Esophagus (tissue), 2 donors: Measurements from ENCODE around the gene DOK5. TPM values are rescaled to one million over a fixed set of nuclear protein-coding genes. Genes with fewer than 3 reads are reported as not detected.

Experiments used
- H3K27ac ChIP-seq, 2 donors: one replicate each; pipeline ENCODE4 v1.5.1; 2013; ENCODE audit warnings: low read depth in 2 of 2, mild to moderate bottlenecking in 2 of 2, inconsistent platforms in 1 of 2, low read length in 1 of 2, moderate library complexity in 1 of 2
- H3K27me3 ChIP-seq, 2 donors: one replicate each; pipeline ENCODE4 v1.6.1; 2013; ENCODE audit warnings: low read length in 2 of 2, control low read depth in 1 of 2, mild to moderate bottlenecking in 1 of 2; ENCODE audit not compliant: insufficient read depth in 2 of 2, control insufficient read depth in 1 of 2
- H3K36me3 ChIP-seq, 2 donors: one replicate each; pipeline ENCODE4 v1.6.1; 2013; ENCODE audit warnings: low read length in 1 of 2; ENCODE audit not compliant: control insufficient read depth in 2 of 2, insufficient read depth in 2 of 2
- H3K4me1 ChIP-seq, 2 donors: one replicate each; pipeline ENCODE4 v1.6.1; 2013; ENCODE audit warnings: low read length in 1 of 2; ENCODE audit not compliant: control insufficient read depth in 2 of 2, insufficient read depth in 2 of 2
- H3K4me3 ChIP-seq, 2 donors: one replicate each; pipeline ENCODE4 v1.5.1; 2013; ENCODE audit warnings: low read length in 2 of 2, mild to moderate bottlenecking in 2 of 2, low read depth in 1 of 2, moderate library complexity in 1 of 2
- H3K9me3 ChIP-seq, 2 donors: one replicate each; pipeline ENCODE4 v1.6.1; 2013; ENCODE audit warnings: mild to moderate bottlenecking in 2 of 2, low read depth in 1 of 2, low read length in 1 of 2, moderate library complexity in 1 of 2; ENCODE audit not compliant: control insufficient read depth in 2 of 2, insufficient read depth in 1 of 2
- WGBS, 2 donors: extraction: QIAGEN DNeasy Blood & Tissue Kit; methylation state at CpG; one replicate each; pipeline ENCODE4 v1.1.7; 2013; 5-methylcytosine and 5-hydroxymethylcytosine counted together
- polyA plus RNA-seq, 2 donors: library from polyadenylated mRNA; stranded (reverse); fragments of 200-250 nt; gene quantifications; one replicate each; pipeline ENCODE4 v1.2.3, GENCODE V29; 2013
- donor health status: healthy with polysubstance abuse.
- donor health status: Bipolar disorder and iron deficiency.

The DOK5 gene
- polyA plus RNA-seq, 2 donors: 0.10 to 0.18 TPM

GRCh38 chr20:54497931-54498718 is 22.7 kb downstream of the DOK5 start:
- Histone ChIP-seq H3K4me1 (no peaks in the 10 kb centered on the region), H3K9me3 (no peaks in the 10 kb centered on the region), H3K27ac (no peak overlapping the region), H3K4me3 (no peak overlapping the region), H3K36me3 (no peaks in the 10 kb centered on the region), H3K27me3 (no peaks in the 10 kb centered on the region)
- 87 to 89% methylated on average over 4 of the region's 4 CpGs for WGBS, 2 donors

DNA sequence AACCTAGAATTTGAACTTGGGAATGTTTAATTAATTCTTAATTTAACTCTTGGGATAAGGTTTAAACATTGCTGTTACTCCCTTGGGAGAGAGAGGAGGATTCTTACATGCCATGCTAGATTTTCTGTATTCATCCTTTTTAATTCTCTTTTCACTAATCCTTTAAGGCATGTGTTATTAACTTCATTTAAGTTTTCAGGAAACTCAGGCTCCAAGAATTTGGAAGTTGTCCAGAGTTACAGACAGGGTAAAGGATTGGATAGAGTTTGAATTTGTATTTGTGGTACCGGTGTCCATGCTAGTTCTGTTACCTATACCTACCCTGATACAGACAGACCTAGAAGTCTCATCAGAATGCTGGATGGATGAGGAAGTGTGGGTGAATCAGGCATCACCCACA is 23.7 kb downstream of the DOK5 start:
- H3K4me3 ChIP-seq: no peak overlapping the region
- H3K4me1 ChIP-seq: no peaks in the 10 kb centered on the region
- 75 to 78% methylated on average over 1 of the region's 1 CpG for WGBS, 2 donors
- H3K9me3 ChIP-seq: no peaks in the 10 kb centered on the region
- H3K36me3 ChIP-seq: no peaks in the 10 kb centered on the region
- no peaks in the 10 kb centered on the region for H3K27me3 ChIP-seq
- no peak overlapping the region for H3K27ac ChIP-seq

DNA sequence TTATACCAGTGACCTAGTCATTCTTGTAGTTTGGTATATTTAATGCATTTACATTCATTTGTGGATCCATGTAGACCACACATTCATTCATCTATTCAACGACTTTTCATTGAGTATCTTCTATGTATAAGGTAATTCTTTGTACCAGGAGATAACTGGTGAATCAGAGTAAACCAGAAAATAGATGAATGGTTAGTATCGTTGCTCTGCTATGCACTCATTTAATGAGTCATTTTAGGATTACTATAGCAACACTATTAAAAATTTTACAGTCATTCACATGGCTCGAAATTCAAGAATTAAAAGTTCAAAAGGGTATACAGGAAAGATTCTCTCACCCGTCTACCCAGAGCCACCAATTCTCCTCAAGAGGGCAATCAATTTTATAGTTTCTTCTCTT is 26.8 kb downstream of the DOK5 start:
- 62 to 75% methylated on average over 4 of the region's 4 CpGs for WGBS, 2 donors
- no peak overlapping the region for H3K27ac ChIP-seq
- no peaks in the 10 kb centered on the region for H3K36me3 ChIP-seq
- no peaks in the 10 kb centered on the region for H3K27me3 ChIP-seq
- no peaks in the 10 kb centered on the region for H3K4me1 ChIP-seq
- H3K4me3 ChIP-seq: no peak overlapping the region
- H3K9me3 ChIP-seq: no peaks in the 10 kb centered on the region

DNA sequence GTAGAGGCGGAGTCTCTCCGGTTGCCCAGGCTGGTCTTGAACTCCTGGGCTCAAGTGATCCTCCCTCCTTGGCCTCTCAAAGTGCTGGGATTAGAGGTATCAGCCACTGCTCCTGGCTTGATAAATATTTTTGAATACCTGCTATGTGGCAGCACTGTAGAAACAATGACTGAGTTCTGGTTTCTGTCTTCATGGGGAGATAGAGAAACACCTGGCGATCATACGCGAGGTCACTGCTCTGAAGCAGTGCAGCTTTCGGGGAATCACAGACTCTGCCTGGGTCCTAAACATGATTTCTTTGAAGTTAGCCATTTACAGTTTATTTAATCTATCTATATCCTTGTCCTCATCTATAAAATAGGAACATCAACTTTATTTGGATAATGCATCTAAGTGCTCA is 31.2 kb downstream of the DOK5 start:
- Histone ChIP-seq H3K36me3 (no peaks in the 10 kb centered on the region), H3K4me1 (no peaks in the 10 kb centered on the region), H3K27ac (no peak overlapping the region), H3K27me3 (no peaks in the 10 kb centered on the region), H3K4me3 (no peak overlapping the region), H3K9me3 (no peaks in the 10 kb centered on the region)
- WGBS, 2 donors: 95% methylated on average over 6 of the region's 6 CpGs

DNA sequence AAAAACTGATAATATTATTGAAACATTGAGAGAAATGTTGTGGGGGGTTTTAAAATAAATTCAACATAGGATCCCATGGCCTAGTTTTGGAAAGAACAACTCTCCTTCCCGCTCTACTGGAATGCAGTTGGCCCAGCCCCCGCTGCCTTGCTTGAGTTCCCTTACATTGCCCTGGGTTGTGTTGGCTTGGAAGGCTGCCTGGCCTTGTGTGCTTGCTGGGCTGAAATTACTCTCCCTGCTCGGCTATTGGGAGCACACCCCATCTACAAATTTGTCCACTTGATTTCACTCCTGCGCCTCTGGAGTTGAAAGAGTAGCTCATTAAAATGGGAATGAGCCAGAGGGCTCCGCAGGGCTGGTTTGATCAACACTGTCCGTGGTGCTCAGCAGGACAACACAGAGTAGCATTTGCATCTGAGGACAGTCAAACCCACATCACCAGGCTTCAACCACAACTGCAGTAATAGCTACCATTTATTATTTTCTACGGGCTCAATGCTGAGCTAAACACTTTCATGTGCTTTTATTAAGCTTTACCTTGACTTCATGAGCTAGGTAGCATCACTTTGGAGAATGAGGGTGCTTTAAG is 35.2 kb downstream of the DOK5 start:
- no peak overlapping the region for H3K4me3 ChIP-seq
- no peaks in the 10 kb centered on the region for H3K9me3 ChIP-seq
- no peak overlapping the region for H3K27ac ChIP-seq
- 41 to 48% methylated on average over 7 of the region's 7 CpGs for WGBS, 2 donors
- no peaks in the 10 kb centered on the region for H3K4me1 ChIP-seq
- H3K36me3 ChIP-seq: no peaks in the 10 kb centered on the region
- no peaks in the 10 kb centered on the region for H3K27me3 ChIP-seq

DNA sequence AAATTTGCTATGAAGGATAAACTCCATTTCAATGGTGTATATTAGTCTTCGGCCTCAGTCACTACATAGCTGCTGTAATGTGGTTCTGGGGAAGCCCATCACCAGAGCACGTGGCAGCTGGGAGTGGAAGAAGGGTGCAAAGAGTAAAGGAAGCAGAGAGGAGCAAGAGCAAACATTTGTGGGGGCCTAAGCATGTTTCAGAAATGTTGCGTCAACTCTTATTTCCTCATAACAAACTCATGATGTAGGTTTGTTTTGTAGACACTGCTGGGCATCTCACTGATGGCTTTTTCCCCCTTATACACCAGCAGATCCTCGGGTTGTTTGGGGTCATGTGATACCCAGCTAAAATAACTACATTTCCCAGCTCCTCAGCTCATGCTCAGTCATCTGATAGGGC is 37.3 kb downstream of the DOK5 start:
- Histone ChIP-seq H3K4me3 (no peak overlapping the region), H3K9me3 (no peaks in the 10 kb centered on the region), H3K4me1 (no peaks in the 10 kb centered on the region), H3K36me3 (no peaks in the 10 kb centered on the region), H3K27ac (no peak overlapping the region), H3K27me3 (no peaks in the 10 kb centered on the region)
- WGBS, 2 donors: 82 to 90% methylated on average over 4 of the region's 4 CpGs

GRCh38 chr20:54514028-54514607 is 38.7 kb downstream of the DOK5 start:
- no peaks in the 10 kb centered on the region for H3K4me1 ChIP-seq
- no peaks in the 10 kb centered on the region for H3K9me3 ChIP-seq
- no peak overlapping the region for H3K4me3 ChIP-seq
- WGBS, 2 donors: 74 to 82% methylated on average over 3 of the region's 3 CpGs
- no peak overlapping the region for H3K27ac ChIP-seq
- H3K36me3 ChIP-seq: no peaks in the 10 kb centered on the region
- H3K27me3 ChIP-seq: no peaks in the 10 kb centered on the region

- Histone ChIP-seq H3K4me1 (no peaks in the 10 kb centered on the region), H3K9me3 (no peaks in the 10 kb centered on the region), H3K27ac (no peak overlapping the region), H3K4me3 (no peak overlapping the region), H3K27me3 (no peaks in the 10 kb centered on the region), H3K36me3 (no peaks in the 10 kb centered on the region)
- WGBS, 2 donors: 69 to 73% methylated on average over 6 of the region's 6 CpGs
These were observed 40.6 kb downstream of the DOK5 start for GRCh38 chr20:54515793-54516628.

DNA sequence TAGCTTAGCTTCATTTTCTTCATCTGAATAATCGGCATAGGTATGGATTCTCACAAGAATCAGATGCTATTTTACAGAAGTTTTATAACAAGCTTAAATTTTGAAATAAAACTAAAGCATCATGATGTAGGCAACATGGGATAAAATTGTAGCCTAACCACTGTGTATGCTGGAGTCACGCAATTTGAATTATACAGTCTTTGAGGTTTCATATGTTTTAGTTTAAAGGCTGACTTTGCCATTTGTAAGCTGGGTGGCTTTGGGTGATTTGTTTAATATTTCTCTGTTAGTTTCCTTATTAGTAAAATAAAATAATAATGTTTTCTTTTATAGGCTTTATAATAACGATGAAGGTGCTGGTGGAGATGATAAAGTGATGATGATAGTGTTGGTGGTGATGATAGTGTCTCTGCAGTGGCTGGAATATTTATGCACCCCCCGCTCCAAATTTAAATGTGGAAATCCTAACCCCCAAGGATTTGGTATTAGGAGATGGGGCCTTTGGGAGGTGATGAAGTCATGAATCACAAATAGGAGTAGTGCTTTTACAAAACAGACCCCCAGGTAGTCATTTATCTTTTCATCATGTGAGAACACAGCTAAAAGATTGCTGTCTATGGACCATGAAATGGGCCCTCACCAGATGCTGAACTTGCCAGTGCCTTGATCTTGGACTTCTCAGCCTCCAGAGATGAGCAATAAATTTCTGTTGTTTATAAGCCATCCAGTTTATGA is 42.0 kb downstream of the DOK5 start:
- Histone ChIP-seq H3K27ac (no peak overlapping the region), H3K9me3 (no peaks in the 10 kb centered on the region), H3K4me1 (no peaks in the 10 kb centered on the region), H3K27me3 (no peaks in the 10 kb centered on the region), H3K36me3 (no peaks in the 10 kb centered on the region), H3K4me3 (no peak overlapping the region)
- WGBS, 2 donors: 88% methylated on average over 4 of the region's 4 CpGs
